Liver (tissue), 3 donors: ENCODE measurements around the gene KCND2.
"Not testable (repeated sequence)": the region's sequence is repeated elsewhere in the genome, so short reads cannot be mapped to it uniquely, and the experiment has no call there.

Experiments
- EGR1 ChIP-seq, 2 donors: IDR thresholded peaks; 2 replicates each; pipeline ENCODE4 v1.6.1; 2016 to 2018; ENCODE audit warnings: antibody characterized with exemption in 2 of 2, low read depth in 2 of 2
- GABPA ChIP-seq, 2 donors: IDR thresholded peaks in 1 of 2; conservative IDR thresholded peaks in 1 of 2; 2 replicates each; pipeline ENCODE4 v1.6.1; 2016; ENCODE audit warnings: antibody characterized with exemption in 2 of 2, mild to moderate bottlenecking in 1 of 2, moderate library complexity in 1 of 2
- JUND ChIP-seq, 2 donors: IDR thresholded peaks; 2 replicates each; pipeline ENCODE4 v1.6.1; 2016; ENCODE audit warnings: antibody characterized with exemption in 2 of 2
- RAD21 ChIP-seq, 2 donors: IDR thresholded peaks; 2 replicates each; pipeline ENCODE4 v1.6.1; 2016; ENCODE audit warnings: antibody characterized with exemption in 2 of 2, mild to moderate bottlenecking in 2 of 2
- REST ChIP-seq: IDR thresholded peaks from 2 replicates; pipeline ENCODE4 v1.6.1; 2016; ENCODE audit warnings: antibody characterized with exemption, mild to moderate bottlenecking
- SP1 ChIP-seq: IDR thresholded peaks from 2 replicates; pipeline ENCODE4 v1.6.1; 2018; ENCODE audit warnings: antibody characterized with exemption, mild to moderate bottlenecking
- TAF1 ChIP-seq: conservative IDR thresholded peaks from 2 replicates; pipeline ENCODE4 v1.6.1; 2016; ENCODE audit warnings: antibody characterized with exemption, mild to moderate bottlenecking
- YY1 ChIP-seq: IDR thresholded peaks from 2 replicates; pipeline ENCODE4 v1.6.1; 2016; ENCODE audit warnings: antibody characterized with exemption, mild to moderate bottlenecking
- ZBTB33 ChIP-seq: IDR thresholded peaks from 2 replicates; pipeline ENCODE4 v1.6.1; 2016; ENCODE audit warnings: antibody characterized with exemption
- TF ChIP-seq, protein P1 (sequence below): fragments of 150-350 bp; IDR thresholded peaks from 2 replicates; pipeline ENCODE4 v1.5.1; 2017; ENCODE audit warnings: improper control_type of control experiment, low read depth, low read length; ENCODE audit not compliant: missing input control
- TF ChIP-seq, protein P2 (sequence below): IDR thresholded peaks from 2 replicates; pipeline ENCODE4 v1.6.1; 2016; ENCODE audit warnings: antibody characterized with exemption
- TF ChIP-seq, protein P3 (sequence below): IDR thresholded peaks from 2 replicates; pipeline ENCODE4 v1.6.1; 2016; ENCODE audit warnings: antibody characterized with exemption
- donor health status: healthy.
- donor health status: healthy.

DNA sequence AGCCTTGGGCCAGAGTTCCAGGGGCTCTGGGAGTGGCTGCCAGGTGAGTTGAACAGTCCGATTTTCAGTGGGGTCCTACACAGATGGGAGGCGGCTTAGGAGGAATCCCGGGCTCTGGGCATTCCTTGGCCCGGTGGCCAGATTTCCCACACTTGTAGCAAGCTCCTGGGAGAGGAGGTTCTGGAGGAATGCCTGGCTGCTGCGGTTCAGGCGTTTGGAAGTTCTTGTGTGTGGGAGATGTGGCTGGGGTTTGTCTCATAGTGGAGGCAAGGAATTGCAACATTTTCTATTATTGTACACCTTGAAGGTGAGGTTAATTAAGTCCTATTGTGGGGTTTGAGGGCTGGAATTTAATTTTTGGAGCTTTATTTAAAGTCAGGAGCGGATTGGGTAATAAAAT is 507.5 kb downstream of the KCND2 start:
- TF ChIP-seq, protein P1, sequence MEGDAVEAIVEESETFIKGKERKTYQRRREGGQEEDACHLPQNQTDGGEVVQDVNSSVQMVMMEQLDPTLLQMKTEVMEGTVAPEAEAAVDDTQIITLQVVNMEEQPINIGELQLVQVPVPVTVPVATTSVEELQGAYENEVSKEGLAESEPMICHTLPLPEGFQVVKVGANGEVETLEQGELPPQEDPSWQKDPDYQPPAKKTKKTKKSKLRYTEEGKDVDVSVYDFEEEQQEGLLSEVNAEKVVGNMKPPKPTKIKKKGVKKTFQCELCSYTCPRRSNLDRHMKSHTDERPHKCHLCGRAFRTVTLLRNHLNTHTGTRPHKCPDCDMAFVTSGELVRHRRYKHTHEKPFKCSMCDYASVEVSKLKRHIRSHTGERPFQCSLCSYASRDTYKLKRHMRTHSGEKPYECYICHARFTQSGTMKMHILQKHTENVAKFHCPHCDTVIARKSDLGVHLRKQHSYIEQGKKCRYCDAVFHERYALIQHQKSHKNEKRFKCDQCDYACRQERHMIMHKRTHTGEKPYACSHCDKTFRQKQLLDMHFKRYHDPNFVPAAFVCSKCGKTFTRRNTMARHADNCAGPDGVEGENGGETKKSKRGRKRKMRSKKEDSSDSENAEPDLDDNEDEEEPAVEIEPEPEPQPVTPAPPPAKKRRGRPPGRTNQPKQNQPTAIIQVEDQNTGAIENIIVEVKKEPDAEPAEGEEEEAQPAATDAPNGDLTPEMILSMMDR: not testable (repeated sequence)
- TF ChIP-seq RAD21 (IDR thresholded peaks at IDR 0.05); YY1; REST; TAF1; EGR1 (IDR thresholded peaks at IDR 0.05; ENCODE audit: low read depth in 2 of 2); ZBTB33; JUND (IDR thresholded peaks at IDR 0.05); GABPA (IDR thresholded peaks at IDR 0.05 in 1 of 2, conservative IDR thresholded peaks at IDR 0.05 in 1 of 2); SP1: not testable (repeated sequence)
- TF ChIP-seq, protein P2, sequence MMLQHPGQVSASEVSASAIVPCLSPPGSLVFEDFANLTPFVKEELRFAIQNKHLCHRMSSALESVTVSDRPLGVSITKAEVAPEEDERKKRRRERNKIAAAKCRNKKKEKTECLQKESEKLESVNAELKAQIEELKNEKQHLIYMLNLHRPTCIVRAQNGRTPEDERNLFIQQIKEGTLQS: not testable (repeated sequence)
- TF ChIP-seq, protein P3, sequence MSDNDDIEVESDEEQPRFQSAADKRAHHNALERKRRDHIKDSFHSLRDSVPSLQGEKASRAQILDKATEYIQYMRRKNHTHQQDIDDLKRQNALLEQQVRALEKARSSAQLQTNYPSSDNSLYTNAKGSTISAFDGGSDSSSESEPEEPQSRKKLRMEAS: not testable (repeated sequence)
